GM19438 (cell line): ENCODE data around the gene IMPG1.

Experiments
- ATAC-seq: cut with Tn5 transposase; IDR thresholded peaks from one replicate; pipeline ENCODE4 v1.9.1; 2021; ENCODE audit warnings: low read depth; ENCODE audit not compliant: unreplicated experiment

Gene IMPG1

DNA sequence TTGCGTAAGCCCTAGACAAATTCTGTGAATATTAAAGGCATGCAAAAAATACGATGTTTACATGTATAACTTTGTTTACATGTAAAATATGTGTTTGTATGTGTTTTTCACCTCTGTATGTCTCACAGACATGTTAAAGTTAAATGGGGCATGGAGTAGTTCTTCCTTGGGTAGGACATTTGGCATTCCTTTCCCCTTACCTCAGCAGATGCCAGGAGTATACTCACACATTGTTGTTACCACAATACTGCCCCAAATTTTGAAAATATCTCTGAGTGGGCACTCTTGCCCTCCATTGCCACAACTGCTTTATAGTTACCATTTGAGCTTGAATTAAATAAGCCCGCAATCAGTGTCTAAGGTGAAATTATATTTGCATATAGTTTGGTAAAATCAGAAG lies 175.9 kb downstream of the IMPG1 start:
- no peak for ATAC-seq

GRCh38 chr6:75893776-75894152 lies 178.7 kb downstream of the IMPG1 start:
- no peak for ATAC-seq

DNA sequence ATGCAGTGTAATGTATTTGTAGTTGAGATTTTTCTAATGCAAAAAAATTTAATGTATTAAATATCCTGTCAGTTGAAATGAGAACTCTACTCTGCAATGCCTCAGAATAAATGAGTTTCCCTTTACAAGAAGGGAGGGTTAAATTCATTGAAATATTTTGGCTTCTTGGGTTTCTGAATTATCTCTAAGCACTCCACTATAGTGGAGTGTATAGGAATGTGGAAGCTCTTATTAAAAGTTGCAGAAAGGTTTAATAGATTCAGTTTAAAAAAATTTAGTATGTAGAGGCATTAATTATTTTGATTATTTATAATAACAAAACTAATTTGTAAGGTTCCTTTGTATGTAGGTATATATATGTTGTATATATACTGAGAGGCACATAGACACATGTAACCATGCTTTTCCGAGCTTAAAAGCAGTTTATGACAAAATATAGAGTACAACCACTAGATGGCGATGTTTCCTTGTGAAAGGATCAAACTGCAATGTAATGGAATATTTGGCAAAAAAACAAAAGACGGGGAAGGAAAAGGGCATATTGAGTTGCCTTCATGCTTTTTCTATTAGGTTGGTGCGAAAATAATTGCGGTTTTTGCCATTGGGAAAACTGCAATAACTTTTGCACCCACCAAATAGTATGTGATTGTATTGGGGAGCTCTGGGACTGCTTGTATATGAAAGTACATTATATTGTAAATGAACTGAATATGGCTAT lies 179.2 kb downstream of the IMPG1 start:
- ATAC-seq = peak; percentile 80

GRCh38 chr6:75892384-75892783 lies 180.1 kb downstream of the IMPG1 start:
- no peak for ATAC-seq

- no peak for ATAC-seq
Observed at GRCh38 chr6:75884822-75885221, 187.6 kb downstream of the IMPG1 start.

DNA sequence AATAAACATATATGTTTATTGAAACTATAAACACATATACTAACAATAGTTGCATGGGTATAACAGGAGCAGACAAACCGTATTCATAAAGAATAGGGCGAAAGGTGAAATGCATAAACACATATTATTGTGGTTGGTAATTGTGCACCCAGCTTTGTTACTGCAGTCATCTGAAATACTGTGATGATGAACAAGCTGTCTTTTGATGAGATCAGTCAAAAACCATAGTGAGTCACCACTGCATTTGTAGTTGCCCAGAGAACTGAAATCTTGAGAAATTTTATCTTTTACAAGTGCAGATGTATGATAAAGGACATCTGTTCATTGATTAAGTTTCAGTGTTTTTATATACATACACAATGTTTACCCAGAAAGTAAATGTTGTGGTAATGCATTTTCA lies 189.7 kb downstream of the IMPG1 start:
- no peak for ATAC-seq

DNA sequence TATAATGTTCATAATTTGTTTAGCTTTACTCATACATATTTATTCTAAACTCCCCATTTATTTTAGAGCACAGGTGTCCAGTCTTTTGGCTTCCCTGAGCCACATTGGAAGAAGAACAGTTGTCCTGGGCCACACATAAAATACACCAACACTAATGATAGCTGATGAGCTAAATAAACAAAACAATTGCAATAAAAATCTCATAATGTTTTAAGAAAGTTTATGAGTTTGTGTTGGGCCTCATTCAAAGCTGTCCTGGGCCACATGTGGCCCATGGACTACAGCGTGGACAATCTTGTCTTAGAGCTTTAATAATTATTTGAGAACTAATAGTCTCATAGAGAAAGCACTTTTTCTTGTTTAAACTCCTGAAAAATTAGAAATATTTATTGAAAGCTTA lies 192.2 kb downstream of the IMPG1 start:
- no peak for ATAC-seq

GRCh38 chr6:75876152-75876551 lies 196.3 kb downstream of the IMPG1 start:
- ATAC-seq = no peak

GRCh38 chr6:75874224-75874623 lies 198.2 kb downstream of the IMPG1 start:
- ATAC-seq = no peak
